IgD-negative memory B cell (primary cell): ENCODE results near the gene RETREG1. TPM values are rescaled to one million over a fixed set of nuclear protein-coding genes. Genes with fewer than 3 reads are reported as not detected.
A peak's percentile ranks its signal among the peaks of the same experiment; 100 is the strongest.
"Not testable (repeated sequence)": the region's sequence is repeated elsewhere in the genome, so short reads cannot be mapped to it uniquely, and the experiment has no call there.

Source experiments
- H3K27ac Mint-ChIP-seq, 3 donors: one replicate each; pipeline ENCODE4 v1.8.0; 2020 to 2022; ENCODE audit warnings: mild to moderate bottlenecking in 3 of 3, mixed read lengths in 3 of 3, moderate library complexity in 1 of 3
- H3K27me3 Mint-ChIP-seq: one replicate; pipeline ENCODE4 v1.8.0; 2021; ENCODE audit warnings: mixed read lengths
- H3K36me3 Mint-ChIP-seq: one replicate; pipeline ENCODE4 v1.8.0; 2020; ENCODE audit warnings: mild to moderate bottlenecking, mixed read lengths
- H3K4me1 Mint-ChIP-seq, 3 donors: one replicate each; pipeline ENCODE4 v1.8.0; 2020 to 2022; ENCODE audit warnings: mixed read lengths in 3 of 3, mild to moderate bottlenecking in 1 of 3
- H3K4me3 Mint-ChIP-seq, 4 donors: one replicate each; pipeline ENCODE4 v1.8.0; 2020 to 2022; ENCODE audit warnings: mild to moderate bottlenecking in 4 of 4, mixed read lengths in 4 of 4, moderate library complexity in 3 of 4
- H3K9me3 Mint-ChIP-seq, 3 donors: one replicate each; pipeline ENCODE4 v1.8.0; 2020 to 2021; ENCODE audit warnings: mixed read lengths in 3 of 3, mild to moderate bottlenecking in 1 of 3
- polyA plus RNA-seq: library from polyadenylated mRNA; unstranded; fragments of 300-500 nt; fragmentation: Illumina TruSeq; gene quantifications from one replicate; pipeline ENCODE4 v1.2.3, GENCODE V29; 2021

The RETREG1 gene, protein sequence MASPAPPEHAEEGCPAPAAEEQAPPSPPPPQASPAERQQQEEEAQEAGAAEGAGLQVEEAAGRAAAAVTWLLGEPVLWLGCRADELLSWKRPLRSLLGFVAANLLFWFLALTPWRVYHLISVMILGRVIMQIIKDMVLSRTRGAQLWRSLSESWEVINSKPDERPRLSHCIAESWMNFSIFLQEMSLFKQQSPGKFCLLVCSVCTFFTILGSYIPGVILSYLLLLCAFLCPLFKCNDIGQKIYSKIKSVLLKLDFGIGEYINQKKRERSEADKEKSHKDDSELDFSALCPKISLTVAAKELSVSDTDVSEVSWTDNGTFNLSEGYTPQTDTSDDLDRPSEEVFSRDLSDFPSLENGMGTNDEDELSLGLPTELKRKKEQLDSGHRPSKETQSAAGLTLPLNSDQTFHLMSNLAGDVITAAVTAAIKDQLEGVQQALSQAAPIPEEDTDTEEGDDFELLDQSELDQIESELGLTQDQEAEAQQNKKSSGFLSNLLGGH
- 9.3 TPM for polyA plus RNA-seq

DNA sequence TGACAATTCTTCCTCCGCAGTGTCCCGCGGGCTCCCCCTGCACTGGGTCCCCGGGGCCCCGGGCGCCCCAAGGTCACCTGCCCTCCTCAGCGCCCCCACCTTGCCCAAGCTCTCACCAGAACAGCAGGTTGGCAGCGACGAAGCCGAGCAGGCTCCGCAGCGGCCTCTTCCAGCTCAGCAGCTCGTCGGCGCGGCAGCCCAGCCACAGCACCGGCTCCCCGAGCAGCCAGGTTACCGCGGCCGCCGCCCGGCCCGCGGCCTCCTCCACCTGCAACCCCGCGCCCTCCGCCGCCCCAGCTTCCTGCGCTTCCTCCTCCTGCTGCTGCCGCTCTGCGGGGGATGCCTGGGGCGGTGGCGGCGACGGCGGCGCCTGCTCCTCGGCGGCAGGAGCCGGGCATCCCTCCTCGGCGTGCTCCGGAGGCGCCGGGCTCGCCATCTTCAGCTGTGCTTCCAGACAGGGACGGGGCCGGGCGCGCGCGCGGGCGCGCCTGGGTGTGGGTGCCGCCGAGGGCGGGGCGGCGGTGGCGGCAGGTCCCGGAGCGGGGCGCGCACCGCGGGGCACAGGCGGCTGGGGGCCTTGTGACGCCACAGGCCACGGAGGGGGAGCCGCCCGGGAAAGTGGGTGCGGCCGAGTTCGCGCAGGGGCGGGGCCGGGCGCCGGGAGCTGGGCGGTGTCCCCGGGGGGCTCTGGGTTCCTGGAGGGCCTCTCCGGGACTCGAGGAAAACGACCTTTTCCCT lies at the start of gene RETREG1:
TSS of gene RETREG1 (minus strand) at position 462 of the 738 bp plus-strand sequence. CDS start at position 436, 26 bp downstream.
- peak within 1 kb of the TSS in 1 of 3 donors; percentile 86 for H3K27ac Mint-ChIP-seq

DNA sequence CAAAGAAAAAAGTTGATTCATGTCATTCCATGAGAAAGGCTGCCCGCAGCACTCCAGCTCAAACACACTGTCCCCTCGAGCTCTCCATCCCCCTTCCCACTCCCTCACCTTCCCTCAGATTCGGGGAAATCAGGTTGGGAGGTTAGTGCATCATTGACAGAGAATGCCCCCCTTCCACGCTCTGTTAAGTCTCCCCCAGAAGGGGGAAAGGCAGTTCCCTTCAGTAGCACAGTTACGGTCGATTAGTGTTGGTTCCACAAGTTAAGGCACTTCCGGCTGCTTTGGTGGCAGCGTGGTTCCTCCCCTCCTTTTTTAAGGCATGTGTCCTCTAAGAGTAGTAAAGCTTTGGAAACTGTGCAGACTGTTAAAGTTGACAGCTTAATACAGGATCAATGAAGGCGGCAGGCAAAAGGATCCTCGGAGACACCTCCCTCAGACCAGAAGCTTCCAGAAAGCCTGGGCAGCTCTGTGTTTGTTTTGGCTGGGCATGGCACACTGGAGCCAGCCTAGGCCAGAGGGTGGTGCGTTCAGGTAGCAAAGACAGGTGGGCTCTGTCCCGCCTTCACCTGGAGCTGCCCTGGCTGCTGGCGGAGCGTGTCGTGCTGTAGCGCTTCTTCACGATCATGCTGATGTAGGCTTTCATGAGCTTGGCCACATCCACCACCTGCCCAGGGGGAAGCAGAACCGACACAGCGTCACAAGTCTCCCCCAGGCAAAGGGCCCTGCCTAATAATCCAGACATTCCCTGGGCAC lies 49.5 kb upstream of the RETREG1 start:
- Mint-ChIP-seq H3K36me3 (no peaks in the 10 kb centered on the region), H3K27ac (no peak overlapping the region), H3K9me3 (no peaks in the 10 kb centered on the region), H3K27me3 (no peaks in the 10 kb centered on the region), H3K4me3 (no peak overlapping the region), H3K4me1 (peaks cover 0 to 2% (median 0%) of the 10 kb centered on the region in 3 donors)

More for the DNA sequence above, at the start of gene RETREG1:
- H3K4me1 Mint-ChIP-seq = peaks cover 5 to 22% (median 7%) of the 10 kb centered on the region in 3 donors
- H3K4me3 Mint-ChIP-seq = peak within 1 kb of the TSS; percentile 87 to 96 (median 92)
- no peaks in the 10 kb centered on the region for H3K36me3 Mint-ChIP-seq
- H3K27me3 Mint-ChIP-seq = peaks cover 4% of the 10 kb centered on the region
- no peaks in the 10 kb centered on the region for H3K9me3 Mint-ChIP-seq

DNA sequence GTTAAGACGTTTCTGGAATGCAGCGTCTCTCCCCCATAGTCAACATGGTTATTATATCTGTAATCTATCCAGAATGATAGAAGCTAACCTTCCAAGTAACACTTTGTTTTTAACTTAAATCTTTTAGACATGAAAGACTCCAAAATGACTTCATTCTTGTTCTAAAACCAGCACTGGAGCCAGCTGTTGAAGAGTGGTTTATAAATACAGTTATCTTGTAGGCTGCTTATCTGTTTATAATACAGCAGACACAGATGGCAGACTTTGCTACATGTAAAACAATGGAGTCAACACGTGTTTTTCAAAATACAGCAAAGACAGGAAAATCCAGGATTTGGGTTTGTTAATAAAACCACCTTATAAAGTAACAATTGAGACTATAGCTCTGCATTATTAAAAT lies 48.8 kb upstream of the RETREG1 start:
- no peak overlapping the region for H3K4me3 Mint-ChIP-seq
- no peaks in the 10 kb centered on the region for H3K36me3 Mint-ChIP-seq
- H3K9me3 Mint-ChIP-seq = no peaks in the 10 kb centered on the region
- H3K4me1 Mint-ChIP-seq = peaks cover 0 to 2% (median 0%) of the 10 kb centered on the region in 3 donors
- no peaks in the 10 kb centered on the region for H3K27me3 Mint-ChIP-seq
- H3K27ac Mint-ChIP-seq = no peak overlapping the region

DNA sequence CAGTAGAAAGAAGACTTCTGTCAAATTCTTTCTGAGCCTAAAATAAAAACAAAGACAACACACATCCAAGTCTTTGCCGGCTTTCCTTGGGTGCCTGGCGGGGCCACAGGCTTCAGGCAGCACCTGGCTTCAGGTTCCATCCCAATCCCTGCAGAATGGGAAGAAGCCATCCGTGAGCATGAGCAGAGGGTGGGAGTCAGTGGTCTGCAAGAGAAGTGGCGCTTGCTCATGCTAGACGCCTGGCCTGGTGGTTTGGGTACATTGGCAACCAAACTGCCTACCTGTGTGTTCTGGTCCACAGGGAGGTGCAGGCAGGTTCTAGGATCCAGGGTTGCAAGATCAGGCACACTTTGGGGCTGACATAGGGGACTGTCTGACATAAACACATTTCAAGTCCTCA lies 47.6 kb upstream of the RETREG1 start:
- Mint-ChIP-seq H3K4me3 (no peak overlapping the region), H3K27ac (no peak overlapping the region), H3K9me3 (no peaks in the 10 kb centered on the region), H3K36me3 (no peaks in the 10 kb centered on the region), H3K4me1 (peaks cover 0 to 2% (median 0%) of the 10 kb centered on the region in 3 donors), H3K27me3 (no peaks in the 10 kb centered on the region)

DNA sequence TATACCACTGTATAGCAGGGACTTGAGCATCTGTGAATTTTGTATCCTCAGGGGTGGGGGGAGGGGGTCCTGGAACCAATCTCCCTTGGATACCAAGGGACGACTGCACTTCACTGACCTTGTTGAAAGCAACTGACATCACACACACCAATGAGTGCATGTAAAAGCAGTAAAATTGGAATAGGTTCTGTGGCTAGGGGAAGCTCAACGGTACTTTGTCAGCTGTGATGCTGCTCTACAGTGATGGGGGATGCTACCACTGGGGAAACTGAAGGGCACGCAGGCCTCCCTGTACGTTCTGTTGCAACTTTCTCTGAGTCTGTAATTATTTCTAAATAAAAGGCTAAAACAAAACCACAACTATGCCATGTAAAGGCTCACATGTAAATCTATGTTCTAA lies 47.0 kb upstream of the RETREG1 start:
- H3K9me3 Mint-ChIP-seq = no peaks in the 10 kb centered on the region
- no peaks in the 10 kb centered on the region for H3K36me3 Mint-ChIP-seq
- peaks cover 0 to 2% (median 0%) of the 10 kb centered on the region in 3 donors for H3K4me1 Mint-ChIP-seq
- no peak overlapping the region for H3K4me3 Mint-ChIP-seq
- H3K27ac Mint-ChIP-seq = no peak overlapping the region
- no peaks in the 10 kb centered on the region for H3K27me3 Mint-ChIP-seq

DNA sequence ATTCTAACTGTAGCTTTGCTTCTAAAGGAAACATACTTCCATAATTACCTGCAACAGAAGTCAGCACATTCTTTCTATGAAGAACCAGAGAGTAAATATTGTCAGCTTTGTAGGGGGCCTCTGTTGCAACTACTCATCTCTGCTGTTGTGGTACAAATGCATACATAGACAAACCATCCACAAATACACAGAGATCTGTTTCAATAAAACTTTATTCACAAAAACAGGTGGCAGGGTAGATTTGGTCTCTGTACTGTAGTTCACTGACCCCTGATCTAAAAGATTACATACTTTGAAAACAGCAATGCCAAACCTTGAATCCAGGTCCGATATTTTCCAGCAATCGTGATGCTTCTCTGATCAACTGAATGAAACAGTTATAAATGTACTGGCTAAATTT lies 44.9 kb upstream of the RETREG1 start:
- Mint-ChIP-seq H3K36me3 (no peaks in the 10 kb centered on the region), H3K4me3 (no peak overlapping the region), H3K27ac (no peak overlapping the region), H3K4me1 (no peaks in the 10 kb centered on the region), H3K9me3 (peaks cover 0 to 2% (median 0%) of the 10 kb centered on the region in 3 donors), H3K27me3 (no peaks in the 10 kb centered on the region)

DNA sequence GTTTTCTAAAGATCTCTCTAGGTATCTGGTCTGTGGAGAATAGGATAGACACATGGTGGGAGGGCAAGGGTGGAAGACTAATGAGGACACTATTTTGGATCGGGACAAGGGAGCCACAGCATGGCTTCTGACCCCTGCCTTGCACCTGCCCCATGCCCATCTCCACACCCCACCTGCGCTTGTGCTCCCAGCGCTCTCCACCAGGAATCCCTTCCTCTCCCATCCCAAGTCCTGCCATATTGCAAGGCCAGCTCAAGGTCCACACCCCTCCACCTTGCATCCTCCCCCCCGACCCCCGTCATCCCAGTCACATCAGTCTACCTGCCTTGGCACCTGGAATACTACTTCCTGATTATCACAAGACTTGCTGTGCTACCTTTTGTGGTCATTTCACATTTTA lies 44.2 kb upstream of the RETREG1 start:
- no peaks in the 10 kb centered on the region for H3K36me3 Mint-ChIP-seq
- no peaks in the 10 kb centered on the region for H3K4me1 Mint-ChIP-seq
- H3K27me3 Mint-ChIP-seq = no peaks in the 10 kb centered on the region
- H3K27ac Mint-ChIP-seq = no peak overlapping the region
- peak overlapping the region in 1 of 4 donors; percentile 6 for H3K4me3 Mint-ChIP-seq
- H3K9me3 Mint-ChIP-seq = peaks cover 0 to 2% (median 0%) of the 10 kb centered on the region in 3 donors

DNA sequence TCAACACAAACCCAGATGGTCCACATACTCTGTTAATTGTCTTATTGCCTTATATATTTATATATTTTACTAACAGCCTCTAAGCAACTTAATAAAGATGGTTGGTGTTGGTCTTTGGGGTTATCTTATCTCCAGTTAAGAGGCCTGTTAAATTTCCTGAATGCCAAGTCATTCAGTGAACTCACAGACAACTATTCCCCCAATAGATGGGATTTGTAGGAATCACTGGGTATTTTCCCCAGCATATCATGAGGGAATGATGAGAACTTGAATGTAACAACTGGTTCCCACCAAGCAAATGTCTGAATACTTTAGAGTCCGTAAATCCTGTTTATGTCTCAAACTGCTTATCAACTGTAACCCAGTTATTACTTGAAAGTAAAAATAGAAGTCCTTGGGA lies 42.7 kb upstream of the RETREG1 start:
- H3K4me1 Mint-ChIP-seq = no peaks in the 10 kb centered on the region
- H3K36me3 Mint-ChIP-seq = no peaks in the 10 kb centered on the region
- peaks cover 0 to 4% (median 0%) of the 10 kb centered on the region in 3 donors for H3K9me3 Mint-ChIP-seq
- no peaks in the 10 kb centered on the region for H3K27me3 Mint-ChIP-seq
- H3K27ac Mint-ChIP-seq = no peak overlapping the region
- H3K4me3 Mint-ChIP-seq = no peak overlapping the region

DNA sequence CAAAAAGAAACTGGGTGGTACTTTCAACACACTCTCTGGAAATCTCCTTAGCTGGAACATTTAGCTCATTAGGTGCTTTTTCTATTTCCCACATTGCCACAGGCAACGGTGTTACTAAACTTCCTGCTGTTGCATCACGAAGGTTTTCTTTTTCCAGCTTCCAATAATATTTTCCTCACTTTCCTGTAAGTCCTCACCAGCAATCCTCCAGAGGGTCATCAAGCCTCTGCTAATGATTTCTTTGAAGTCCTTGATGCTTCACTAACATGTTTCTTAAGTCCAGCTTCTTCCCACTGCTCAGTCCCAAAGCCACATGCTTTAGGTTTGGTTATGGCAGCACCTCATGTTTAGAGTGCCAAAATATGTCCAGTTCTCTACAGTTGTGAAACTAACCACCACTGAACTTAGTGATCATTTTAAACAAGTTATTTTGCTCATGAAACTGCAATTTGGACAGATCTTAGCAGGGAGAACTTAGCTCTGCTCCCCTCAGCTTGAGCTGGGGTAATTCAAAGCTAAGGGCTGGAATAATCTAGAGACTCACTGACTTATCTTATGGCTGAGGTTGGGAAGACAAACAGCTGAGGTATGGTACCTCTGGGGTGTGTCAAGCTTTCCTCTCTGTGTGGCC lies 39.9 kb upstream of the RETREG1 start:
- Mint-ChIP-seq H3K36me3 (no peaks in the 10 kb centered on the region), H3K4me3 (peak overlapping the region in 1 of 4 donors; percentile 10), H3K27me3 (no peaks in the 10 kb centered on the region), H3K4me1 (no peaks in the 10 kb centered on the region), H3K27ac (no peak overlapping the region), H3K9me3 (peaks cover 0 to 4% (median 0%) of the 10 kb centered on the region in 3 donors)

DNA sequence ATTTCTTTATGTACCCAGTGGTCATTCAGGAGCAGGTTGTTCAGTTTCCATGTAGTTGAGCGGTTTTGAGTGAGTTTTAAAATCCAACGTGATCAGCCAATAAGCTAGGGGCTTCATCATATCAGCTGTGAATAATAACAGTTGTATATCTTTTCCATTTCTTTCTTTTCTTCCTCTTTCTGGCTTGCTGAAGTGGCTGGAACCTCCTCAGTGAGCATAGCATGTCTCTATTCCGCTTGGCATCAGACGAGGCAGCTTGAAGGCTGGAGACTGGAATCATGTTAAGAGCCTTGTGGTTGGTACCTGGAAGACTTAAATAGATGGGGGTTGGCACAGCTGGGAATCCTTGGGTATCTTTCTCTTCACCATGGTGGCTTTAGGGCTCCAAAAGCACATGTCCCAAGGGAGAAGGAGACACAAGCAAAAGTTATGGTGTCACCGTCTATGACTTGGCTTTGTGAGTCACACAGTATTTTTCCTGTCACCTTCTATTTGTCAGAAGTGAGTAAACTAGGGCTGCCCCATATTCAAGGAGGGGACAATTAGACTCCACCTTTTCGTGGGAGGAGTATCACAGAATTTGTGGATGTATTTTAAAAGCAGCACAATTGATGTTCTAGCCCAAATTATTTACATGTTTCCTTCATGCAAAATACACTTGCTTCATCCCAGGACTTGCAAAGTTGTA lies 38.0 kb upstream of the RETREG1 start:
- H3K9me3 Mint-ChIP-seq = peaks cover 0 to 7% (median 0%) of the 10 kb centered on the region in 3 donors
- no peaks in the 10 kb centered on the region for H3K27me3 Mint-ChIP-seq
- H3K4me3 Mint-ChIP-seq = peak overlapping the region in 1 of 4 donors; percentile 8
- H3K36me3 Mint-ChIP-seq = no peaks in the 10 kb centered on the region
- no peak overlapping the region for H3K27ac Mint-ChIP-seq
- H3K4me1 Mint-ChIP-seq = no peaks in the 10 kb centered on the region

DNA sequence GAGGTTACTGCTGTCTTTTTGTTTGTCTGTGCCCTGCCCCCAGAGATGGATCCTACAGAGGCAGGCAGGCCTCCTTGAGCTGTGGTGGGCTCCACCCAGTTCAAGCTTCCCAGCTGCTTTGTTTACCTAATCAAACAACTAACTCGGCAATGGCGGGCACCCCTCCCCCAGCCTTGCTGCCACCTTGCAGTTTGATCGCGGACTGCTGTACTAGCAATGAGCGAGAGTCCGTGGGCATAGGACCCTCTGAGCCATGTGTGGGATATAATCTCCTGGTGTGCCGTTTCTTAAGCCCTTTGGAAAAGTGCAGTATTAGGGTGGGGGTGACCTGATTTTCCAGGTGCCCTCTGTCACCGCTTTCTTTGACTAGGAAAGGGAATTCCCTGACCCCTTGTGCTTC lies 31.9 kb upstream of the RETREG1 start:
- H3K4me3 Mint-ChIP-seq, H3K27ac Mint-ChIP-seq, H3K27me3 Mint-ChIP-seq, H3K4me1 Mint-ChIP-seq, H3K36me3 Mint-ChIP-seq: not testable (repeated sequence)
- H3K9me3 Mint-ChIP-seq = peaks cover 0 to 15% (median 1%) of the 10 kb centered on the region in 3 donors

DNA sequence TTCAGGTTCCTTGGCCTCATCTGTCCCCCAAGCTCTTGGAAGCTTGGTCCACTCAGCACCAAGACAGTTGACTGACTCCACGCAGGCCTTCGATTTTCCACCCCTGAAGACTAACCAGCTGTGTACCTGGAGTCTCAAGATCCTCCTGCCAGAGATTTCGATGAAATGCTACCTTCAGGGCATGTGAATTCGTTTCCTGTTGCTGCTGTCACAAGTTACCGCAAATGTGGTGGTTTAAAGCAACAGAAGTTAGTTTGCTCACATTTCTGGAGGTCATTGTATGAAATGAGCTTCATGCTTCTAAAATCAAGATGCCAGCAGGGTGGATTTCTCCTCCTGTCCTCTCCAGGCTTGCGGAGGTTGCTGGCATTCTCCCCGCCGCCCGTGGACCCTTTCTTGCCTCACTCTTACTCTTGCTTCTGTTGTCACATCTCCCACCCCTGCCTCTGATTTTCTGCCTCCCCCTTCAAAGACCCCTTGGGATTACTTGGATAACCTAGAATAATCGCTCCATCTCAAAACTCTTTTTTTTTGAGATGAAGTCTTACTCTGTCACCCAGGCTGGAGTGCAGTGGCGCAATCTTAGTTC lies 27.6 kb upstream of the RETREG1 start:
- Mint-ChIP-seq H3K4me3 (no peak overlapping the region), H3K4me1 (no peaks in the 10 kb centered on the region), H3K36me3 (peaks cover 5% of the 10 kb centered on the region), H3K27me3 (peaks cover 2% of the 10 kb centered on the region), H3K9me3 (peaks cover 0 to 12% (median 1%) of the 10 kb centered on the region in 3 donors), H3K27ac (no peak overlapping the region)

DNA sequence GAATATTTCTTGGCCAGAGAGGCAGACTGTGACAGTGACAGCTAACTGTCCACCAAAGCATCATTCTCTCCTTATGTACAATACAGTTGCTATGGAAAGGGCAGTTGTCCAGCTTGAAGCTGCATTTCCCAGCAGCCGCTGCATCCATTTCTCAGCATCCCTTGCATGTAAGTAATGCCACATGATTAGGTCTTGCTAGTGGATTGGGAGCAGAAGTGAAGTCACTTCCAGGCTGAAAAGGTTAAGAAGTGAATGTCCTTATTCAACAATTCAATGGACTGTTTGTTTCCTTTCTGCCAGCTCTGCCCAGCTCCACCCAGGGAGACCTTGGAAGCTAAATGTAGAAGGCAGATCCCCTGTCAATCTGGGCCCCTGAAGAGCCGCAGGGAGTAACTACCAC lies 26.1 kb upstream of the RETREG1 start:
- peaks cover 2% of the 10 kb centered on the region for H3K27me3 Mint-ChIP-seq
- no peak overlapping the region for H3K27ac Mint-ChIP-seq
- H3K9me3 Mint-ChIP-seq = peaks cover 0 to 12% (median 0%) of the 10 kb centered on the region in 3 donors
- no peak overlapping the region for H3K4me3 Mint-ChIP-seq
- peaks cover 5% of the 10 kb centered on the region for H3K36me3 Mint-ChIP-seq
- H3K4me1 Mint-ChIP-seq = no peaks in the 10 kb centered on the region

DNA sequence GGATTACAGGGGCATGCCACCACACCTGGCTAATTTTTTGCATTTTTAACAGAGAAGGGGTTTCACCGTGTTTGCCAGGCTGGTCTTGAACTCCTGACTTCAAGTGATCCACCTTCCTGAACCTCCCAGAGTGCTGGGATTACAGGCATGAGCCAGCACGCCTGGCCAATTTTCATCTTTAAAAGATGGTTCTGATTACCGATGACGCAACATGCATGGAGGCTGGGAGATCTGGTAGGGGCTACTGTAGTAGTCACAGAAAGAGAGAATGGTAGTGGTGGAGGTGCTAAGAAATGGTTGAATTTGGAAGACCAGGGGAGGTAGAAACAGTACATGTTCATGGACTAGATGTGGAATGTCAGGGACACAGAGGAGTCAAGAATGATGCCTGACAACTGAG lies 22.4 kb upstream of the RETREG1 start:
- Mint-ChIP-seq H3K9me3 (peaks cover 0 to 6% (median 0%) of the 10 kb centered on the region in 3 donors), H3K4me1 (peaks cover 0 to 2% (median 0%) of the 10 kb centered on the region in 3 donors), H3K27me3 (peaks cover 1% of the 10 kb centered on the region), H3K36me3 (no peaks in the 10 kb centered on the region), H3K4me3 (no peak overlapping the region), H3K27ac (no peak overlapping the region)
